Measurements from ENCODE around the gene SIPA1L3.

SIPA1L3 gene

GRCh38 chr19:37994823-37995130, 87.8 kb downstream of the SIPA1L3 start:
- TF ChIP-seq CTCF (IDR thresholded peaks at IDR 0.05; ENCODE audit: borderline replicate concordance, control extremely low read depth, extremely low read depth, insufficient read depth, missing control alignments): no peak
- no peak for DNase-seq (ENCODE audit: low spot score)
- in situ Hi-C loops (cut with MboI; ENCODE audit: low sequenced_read_pairs, unreplicated experiment): no loop called here

GRCh38 chr19:37995346-37995745, 88.3 kb downstream of the SIPA1L3 start:
- TF ChIP-seq CTCF (IDR thresholded peaks at IDR 0.05; ENCODE audit: borderline replicate concordance, control extremely low read depth, extremely low read depth, insufficient read depth, missing control alignments): no peak
- no peak for DNase-seq (ENCODE audit: low spot score)
- in situ Hi-C loops (cut with MboI; ENCODE audit: low sequenced_read_pairs, unreplicated experiment): no loop called here

- no peak for TF ChIP-seq CTCF (IDR thresholded peaks at IDR 0.05; ENCODE audit: borderline replicate concordance, control extremely low read depth, extremely low read depth, insufficient read depth, missing control alignments)
- in situ Hi-C loops (cut with MboI; ENCODE audit: low sequenced_read_pairs, unreplicated experiment): no loop called here
- DNase-seq (ENCODE audit: low spot score): no peak
These were observed 90.9 kb downstream of the SIPA1L3 start for GRCh38 chr19:37997911-37998344.

- DNase-seq (ENCODE audit: low spot score): no peak
- TF ChIP-seq CTCF (IDR thresholded peaks at IDR 0.05; ENCODE audit: borderline replicate concordance, control extremely low read depth, extremely low read depth, insufficient read depth, missing control alignments): no peak
- in situ Hi-C loops (cut with MboI; ENCODE audit: low sequenced_read_pairs, unreplicated experiment): no loop called here
These were observed 91.8 kb downstream of the SIPA1L3 start for GRCh38 chr19:37998801-37999308.

- in situ Hi-C loops (cut with MboI; ENCODE audit: low sequenced_read_pairs, unreplicated experiment): no loop called here
These were observed 92.6 kb downstream of the SIPA1L3 start for GRCh38 chr19:37999309-38000213.

GRCh38 chr19:38001158-38001781, 94.3 kb downstream of the SIPA1L3 start:
- in situ Hi-C loops (cut with MboI; ENCODE audit: low sequenced_read_pairs, unreplicated experiment): no loop called here
- TF ChIP-seq CTCF (IDR thresholded peaks at IDR 0.05; ENCODE audit: borderline replicate concordance, control extremely low read depth, extremely low read depth, insufficient read depth, missing control alignments): no peak
- DNase-seq (ENCODE audit: low spot score): no peak

More at GRCh38 chr19:37999309-38000213, 92.6 kb downstream of the SIPA1L3 start:
- DNase-seq (ENCODE audit: low spot score): no peak
- TF ChIP-seq CTCF (IDR thresholded peaks at IDR 0.05; ENCODE audit: borderline replicate concordance, control extremely low read depth, extremely low read depth, insufficient read depth, missing control alignments): no peak
